Measurements from ENCODE around the gene LRP5. TPM values are rescaled to one million over a fixed set of nuclear protein-coding genes. Genes with fewer than 3 reads are reported as not detected.
A peak's percentile ranks its signal among the peaks of the same experiment; 100 is the strongest.

The LRP5 gene
- 10 to 100 TPM; 48.3 to 57.1 TPM for total RNA-seq

DNA sequence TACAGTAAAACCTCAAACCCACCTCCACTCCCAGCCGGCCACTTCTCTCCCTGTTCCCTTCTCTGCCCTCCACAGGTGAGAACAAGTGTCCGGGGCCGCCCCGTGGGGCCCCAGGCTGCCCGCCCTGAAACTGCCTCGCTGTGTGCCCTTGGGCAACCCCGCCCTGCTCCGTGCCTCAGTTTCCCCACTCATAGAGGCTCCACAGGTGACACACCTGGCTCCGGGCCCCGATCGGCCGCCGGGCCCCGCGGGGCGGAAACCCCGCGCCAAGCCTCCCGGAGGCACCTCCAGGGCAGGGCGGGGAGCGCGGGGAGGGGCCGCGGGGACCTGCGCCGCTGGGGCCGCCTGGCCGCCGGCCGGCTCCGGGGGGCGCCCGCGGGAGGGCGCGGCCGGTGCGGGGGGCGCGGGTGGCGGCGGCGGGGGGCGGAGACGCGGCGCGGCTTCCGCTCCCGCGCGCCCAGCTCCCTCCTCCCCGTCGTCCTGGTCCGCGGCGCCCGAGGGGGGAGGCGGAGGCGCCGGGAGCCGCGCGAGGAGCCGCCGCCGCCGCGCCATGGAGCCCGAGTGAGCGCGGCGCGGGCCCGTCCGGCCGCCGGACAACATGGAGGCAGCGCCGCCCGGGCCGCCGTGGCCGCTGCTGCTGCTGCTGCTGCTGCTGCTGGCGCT, at the start of gene LRP5:
TSS of gene LRP5 (plus strand) at position 475 of the 663 bp plus-strand sequence. CDS start at position 599, 124 bp downstream.
- Histone ChIP-seq H3K4me3 (peak within 1 kb of the TSS; percentile 60 to 75), H3K9me3 (no peaks in the 10 kb centered on the region), H3K27ac (peak within 1 kb of the TSS; percentile 66 to 79), H3K4me1 (replicated peaks) (peaks cover 4% of the 10 kb centered on the region), H3K36me3 (no peaks in the 10 kb centered on the region), H3K27me3 (replicated peaks; ENCODE audit: insufficient read depth) (no peaks in the 10 kb centered on the region)
- TF ChIP-seq POLR2AphosphoS5 (IDR thresholded peaks at IDR 0.05) (no peak), POLR2A (IDR thresholded peaks at IDR 0.05) (no peak)
- TF ChIP-seq, protein P1, sequence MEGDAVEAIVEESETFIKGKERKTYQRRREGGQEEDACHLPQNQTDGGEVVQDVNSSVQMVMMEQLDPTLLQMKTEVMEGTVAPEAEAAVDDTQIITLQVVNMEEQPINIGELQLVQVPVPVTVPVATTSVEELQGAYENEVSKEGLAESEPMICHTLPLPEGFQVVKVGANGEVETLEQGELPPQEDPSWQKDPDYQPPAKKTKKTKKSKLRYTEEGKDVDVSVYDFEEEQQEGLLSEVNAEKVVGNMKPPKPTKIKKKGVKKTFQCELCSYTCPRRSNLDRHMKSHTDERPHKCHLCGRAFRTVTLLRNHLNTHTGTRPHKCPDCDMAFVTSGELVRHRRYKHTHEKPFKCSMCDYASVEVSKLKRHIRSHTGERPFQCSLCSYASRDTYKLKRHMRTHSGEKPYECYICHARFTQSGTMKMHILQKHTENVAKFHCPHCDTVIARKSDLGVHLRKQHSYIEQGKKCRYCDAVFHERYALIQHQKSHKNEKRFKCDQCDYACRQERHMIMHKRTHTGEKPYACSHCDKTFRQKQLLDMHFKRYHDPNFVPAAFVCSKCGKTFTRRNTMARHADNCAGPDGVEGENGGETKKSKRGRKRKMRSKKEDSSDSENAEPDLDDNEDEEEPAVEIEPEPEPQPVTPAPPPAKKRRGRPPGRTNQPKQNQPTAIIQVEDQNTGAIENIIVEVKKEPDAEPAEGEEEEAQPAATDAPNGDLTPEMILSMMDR (IDR thresholded peaks at IDR 0.05): no peak
- 4% methylated on average over 64 of the region's 85 CpGs for WGBS
- intact Hi-C loops (cut with DNase I): loop anchor here (2.0 to 5.0 kb wide), 3 partner anchors 40 to 70 kb away; partner anchors contain the start of gene C11orf24
- DNase-seq (ENCODE audit: low spot score): no peak

DNA sequence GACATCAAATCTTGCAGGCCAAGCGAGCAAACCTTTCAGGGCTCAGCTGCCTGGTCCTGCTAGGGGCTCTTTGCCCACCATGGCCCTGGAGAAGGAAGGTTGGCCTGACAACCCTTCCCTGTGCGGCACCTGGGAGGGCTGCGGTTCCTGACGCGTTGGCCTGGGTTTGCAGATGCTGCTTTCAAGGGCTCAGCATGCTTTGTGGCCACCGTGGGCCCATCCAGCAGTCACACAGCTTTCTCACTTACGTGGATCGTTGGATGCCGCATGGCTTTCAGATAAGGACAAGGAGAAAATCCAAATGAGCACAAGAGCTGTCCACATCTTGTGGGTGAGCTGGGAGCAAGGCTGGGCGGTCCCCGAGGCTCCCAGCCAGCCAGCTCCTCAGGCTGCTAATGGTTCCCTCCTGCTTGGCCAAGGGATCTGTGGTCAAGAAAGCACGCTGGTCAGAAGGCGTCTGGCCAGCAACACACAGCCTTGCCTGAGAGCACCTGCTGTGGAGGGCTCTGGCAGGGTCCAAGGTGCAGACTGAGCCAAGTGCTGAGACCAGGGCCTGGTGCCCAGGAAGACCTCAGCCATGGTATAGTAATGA, 48.9 kb upstream of the LRP5 start:
- intact Hi-C loops (cut with DNase I): no loop called here
- no peak for DNase-seq (ENCODE audit: low spot score)
- Histone ChIP-seq H3K27me3 (replicated peaks; ENCODE audit: insufficient read depth) (no peaks in the 10 kb centered on the region), H3K4me3 (no peak overlapping the region), H3K36me3 (peaks cover 0 to 8% of the 10 kb centered on the region in 2 donors), H3K9me3 (no peaks in the 10 kb centered on the region), H3K4me1 (replicated peaks) (no peaks in the 10 kb centered on the region), H3K27ac (no peak overlapping the region)
- 94% methylated on average over 13 of the region's 13 CpGs for WGBS
- no peak for TF ChIP-seq POLR2AphosphoS5 (IDR thresholded peaks at IDR 0.05)
- TF ChIP-seq, protein P1 (IDR thresholded peaks at IDR 0.05): no peak

DNA sequence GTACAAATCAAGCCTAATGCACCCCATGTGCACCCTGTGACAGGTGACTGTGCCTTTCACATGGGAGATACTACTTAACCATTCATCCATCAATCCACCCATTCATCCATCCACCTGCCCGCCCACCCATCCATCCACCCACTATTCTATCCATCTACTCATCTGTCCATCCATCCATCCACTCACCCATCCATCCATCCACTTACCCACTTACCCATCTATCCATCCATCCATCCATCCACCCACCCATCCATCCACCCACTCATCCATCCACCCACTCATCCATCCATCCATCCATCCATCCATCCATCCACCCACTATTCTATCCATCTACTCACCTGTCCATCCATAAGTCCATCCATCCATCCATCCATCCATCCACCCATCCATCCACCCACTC, 48.1 kb upstream of the LRP5 start:
- TF ChIP-seq POLR2A (IDR thresholded peaks at IDR 0.05) (no peak), POLR2AphosphoS5 (IDR thresholded peaks at IDR 0.05) (no peak)
- TF ChIP-seq, protein P1 (IDR thresholded peaks at IDR 0.05): no peak
- Histone ChIP-seq H3K36me3 (peaks cover 0 to 8% of the 10 kb centered on the region in 2 donors), H3K27me3 (replicated peaks; ENCODE audit: insufficient read depth) (no peaks in the 10 kb centered on the region), H3K9me3 (no peaks in the 10 kb centered on the region), H3K4me3 (no peak overlapping the region), H3K27ac (no peak overlapping the region), H3K4me1 (replicated peaks) (no peaks in the 10 kb centered on the region)
- 100% methylated on average over 1 of the region's 1 CpG for WGBS
- no peak for DNase-seq (ENCODE audit: low spot score)
- intact Hi-C loops (cut with DNase I): no loop called here

DNA sequence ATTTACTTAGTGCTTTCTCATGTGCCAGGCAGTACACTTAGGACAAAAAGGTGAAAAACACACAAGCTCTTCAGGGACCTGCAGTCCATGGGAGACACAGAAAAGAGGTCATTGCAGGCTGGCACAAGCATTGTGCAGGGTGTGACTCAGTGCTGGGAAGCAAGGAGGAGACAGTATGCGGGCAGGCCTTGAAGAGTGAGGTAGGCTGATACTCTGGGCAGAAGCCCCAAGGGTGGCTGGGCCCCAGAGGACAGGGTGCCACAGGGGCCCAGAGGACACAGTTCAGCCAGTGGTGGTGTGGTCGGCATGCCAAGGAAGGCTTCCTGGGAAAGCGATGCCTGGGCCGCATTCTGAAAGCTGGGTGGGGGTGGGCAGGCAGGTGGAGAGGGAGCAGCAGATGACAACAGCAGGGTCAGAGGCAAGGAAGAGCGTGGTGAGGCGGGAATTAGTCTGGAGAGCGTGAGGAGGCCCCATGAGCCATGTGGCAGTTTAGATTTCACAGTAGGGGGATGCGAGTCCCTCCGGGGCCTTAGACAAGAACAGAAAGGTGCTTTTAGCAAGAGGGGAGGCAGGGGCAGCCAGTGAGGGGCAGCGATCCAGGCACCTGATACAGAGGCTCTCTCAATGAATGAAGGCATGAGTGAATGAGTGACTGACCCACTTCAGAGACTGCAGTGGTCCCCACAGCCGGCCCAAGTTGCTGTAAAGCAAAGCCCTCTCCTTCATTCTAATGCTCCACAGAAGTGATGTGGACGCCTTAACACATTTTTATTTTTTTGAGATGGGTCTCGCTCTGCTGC, 47.5 kb upstream of the LRP5 start:
- no peak overlapping the region for H3K27ac ChIP-seq

More for the DNA sequence above, 47.5 kb upstream of the LRP5 start:
- Histone ChIP-seq H3K4me3 (no peak overlapping the region), H3K27me3 (replicated peaks; ENCODE audit: insufficient read depth) (no peaks in the 10 kb centered on the region), H3K36me3 (peaks cover 0 to 8% of the 10 kb centered on the region in 2 donors), H3K4me1 (replicated peaks) (no peaks in the 10 kb centered on the region), H3K9me3 (no peaks in the 10 kb centered on the region)
- WGBS: 89% methylated on average over 13 of the region's 13 CpGs
- intact Hi-C loops (cut with DNase I): no loop called here
- no peak for DNase-seq (ENCODE audit: low spot score)
- TF ChIP-seq, protein P1 (IDR thresholded peaks at IDR 0.05): no peak
- no peak for TF ChIP-seq POLR2AphosphoS5 (IDR thresholded peaks at IDR 0.05)
- no peak for TF ChIP-seq POLR2A (IDR thresholded peaks at IDR 0.05)
